Right renal cortex interstitium (tissue), 3 donors: ENCODE measurements around the gene CDH13. TPM values are rescaled to one million over a fixed set of nuclear protein-coding genes. Genes with fewer than 3 reads are reported as not detected.

Source experiments
- DNase-seq, 3 donors: peaks; one replicate each; pipeline ENCODE4 v3.0.0-alpha.2; 2013; ENCODE audit warnings: low read depth in 3 of 3, low spot score in 2 of 3
- polyA plus RNA-seq, 3 donors: library from polyadenylated mRNA; unstranded; fragments of 120-200 nt; gene quantifications; one replicate each; pipeline ENCODE4 v1.2.1, GENCODE V29; 2013; ENCODE audit not compliant: insufficient read length in 3 of 3

The CDH13 gene
- polyA plus RNA-seq, 3 donors, result 9.4 to 16.2 (median 14.7) TPM

DNA sequence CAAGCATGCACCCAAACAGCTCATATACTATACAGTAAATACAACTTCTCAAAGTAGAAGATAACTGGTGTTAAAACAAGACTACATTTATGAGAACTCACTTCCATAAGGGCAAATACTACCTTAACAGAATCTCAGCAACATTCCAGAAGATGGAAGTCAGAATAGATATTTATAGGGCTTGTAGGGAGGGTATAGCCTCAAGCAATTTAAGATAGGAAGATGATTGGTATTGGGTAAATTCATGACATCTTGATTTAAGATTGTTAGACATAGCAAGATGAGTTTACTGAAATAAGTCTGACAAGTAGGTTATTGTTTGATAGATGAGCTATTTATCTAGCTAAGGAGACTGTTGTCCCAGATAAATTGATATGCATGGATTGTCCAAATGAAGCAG is 250.2 kb downstream of the CDH13 start:
- DNase-seq, result no peak

- DNase-seq, result no peak
These were observed 251.7 kb downstream of the CDH13 start for GRCh38 chr16:82878466-82878865.

DNA sequence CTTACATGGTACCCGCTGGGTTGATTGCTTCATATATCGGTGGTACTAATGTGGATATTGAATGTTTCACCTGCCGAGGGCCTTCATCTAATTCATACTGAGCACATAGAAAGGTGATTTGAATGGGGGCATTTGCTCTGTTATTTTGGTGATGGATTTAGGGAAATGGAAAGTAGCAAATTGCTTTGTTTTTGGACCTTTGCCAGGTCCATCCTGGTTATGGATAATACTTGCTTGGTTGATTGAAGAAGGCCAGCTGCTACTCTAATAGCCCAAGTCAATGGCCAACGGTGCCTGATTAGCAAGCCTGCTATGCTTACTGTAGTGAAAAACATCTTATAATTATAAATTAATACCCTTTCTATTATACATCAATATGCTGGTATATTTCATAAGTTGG is 253.6 kb downstream of the CDH13 start:
- DNase-seq, result no peak

DNA sequence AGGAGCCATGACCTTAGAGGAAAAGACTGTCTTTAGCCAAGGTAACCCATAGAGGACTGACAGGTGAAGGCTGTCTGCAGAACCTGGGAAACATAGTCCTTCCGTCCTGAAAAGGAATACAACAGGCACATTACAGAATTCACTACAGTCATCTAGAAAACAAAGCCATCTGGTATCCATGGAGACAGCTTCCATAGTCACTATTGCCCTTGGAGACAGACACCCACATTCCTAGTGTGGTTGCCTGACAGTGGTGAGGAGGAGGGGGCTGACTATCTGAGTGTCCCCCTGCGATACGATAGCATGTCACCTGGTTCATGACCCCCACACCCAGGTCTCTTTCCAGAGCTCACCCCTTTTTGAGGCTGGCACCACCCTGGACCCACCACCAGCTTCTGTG is 254.7 kb downstream of the CDH13 start:
- DNase-seq, result no peak

DNA sequence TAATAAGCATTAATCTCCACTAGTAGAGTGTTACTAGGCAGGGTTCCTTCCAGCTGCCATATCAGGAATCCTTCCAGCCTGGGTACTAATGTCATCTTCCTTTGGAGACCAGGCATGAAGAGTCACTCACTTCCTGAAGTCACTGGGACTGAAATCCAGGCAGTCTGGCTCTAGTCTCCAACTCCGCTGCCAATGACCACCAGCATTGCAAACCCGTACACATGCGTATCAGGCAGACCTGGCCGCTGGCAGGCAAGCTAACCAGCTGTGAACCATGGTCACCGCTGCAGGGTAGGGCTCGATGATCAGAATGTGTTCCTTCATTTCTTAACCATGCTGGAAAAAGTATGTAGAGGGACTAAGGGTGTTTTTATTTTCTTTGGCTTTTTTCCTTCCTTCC is 255.5 kb downstream of the CDH13 start:
- no peak for DNase-seq

GRCh38 chr16:82882982-82883835 is 256.4 kb downstream of the CDH13 start:
- no peak for DNase-seq

DNA sequence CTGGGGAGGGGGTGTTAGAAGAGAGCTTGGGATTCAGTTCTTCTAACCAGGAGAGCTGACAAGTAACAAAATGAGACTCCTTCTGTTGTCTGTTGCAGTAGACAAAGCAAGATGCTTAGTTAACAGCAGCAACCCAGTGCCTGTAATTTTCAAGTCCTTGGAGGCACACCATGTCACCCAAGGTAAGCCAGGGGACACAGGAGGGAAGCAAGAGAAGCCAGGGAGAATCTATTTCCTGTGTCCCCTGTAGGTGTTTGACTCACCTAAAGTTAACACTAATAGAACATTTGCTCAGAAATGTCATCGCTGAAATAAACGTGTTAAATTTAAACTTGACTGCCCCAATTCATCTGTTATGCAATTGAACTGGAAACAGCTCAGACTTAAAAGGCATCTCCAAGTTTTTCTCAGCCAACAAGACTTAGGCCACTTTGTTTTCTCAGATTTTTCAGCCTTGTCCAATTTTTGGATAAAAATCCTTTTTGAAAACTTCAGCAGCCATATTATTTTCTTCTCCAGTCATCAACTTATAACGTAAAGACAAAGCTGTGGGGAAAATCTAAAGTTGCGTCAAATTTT is 257.6 kb downstream of the CDH13 start:
- DNase-seq, result no peak

GRCh38 chr16:82886146-82886545 is 259.4 kb downstream of the CDH13 start:
- no peak for DNase-seq

DNA sequence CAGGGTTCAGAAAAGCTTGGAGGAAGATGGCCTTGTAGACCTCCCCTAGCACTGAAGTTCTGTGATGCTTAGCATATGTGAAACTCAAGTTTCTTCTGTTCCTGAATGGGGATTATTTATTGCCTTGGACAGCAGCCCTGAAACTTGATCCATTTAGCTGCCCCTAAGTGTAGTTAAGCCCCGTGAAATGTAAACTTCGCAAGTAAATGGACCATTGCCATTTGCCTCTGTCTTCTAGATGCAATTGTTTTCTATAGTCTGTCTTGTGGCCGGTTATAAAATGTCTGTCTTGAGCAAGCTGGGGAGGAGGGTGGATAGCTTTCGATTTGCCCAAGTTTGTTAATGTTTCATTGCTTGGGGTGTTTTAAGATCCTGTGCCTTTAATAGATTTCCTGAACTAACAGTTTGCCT is 261.8 kb downstream of the CDH13 start:
- peak; percentile 84 to 87 (median 86) for DNase-seq

DNA sequence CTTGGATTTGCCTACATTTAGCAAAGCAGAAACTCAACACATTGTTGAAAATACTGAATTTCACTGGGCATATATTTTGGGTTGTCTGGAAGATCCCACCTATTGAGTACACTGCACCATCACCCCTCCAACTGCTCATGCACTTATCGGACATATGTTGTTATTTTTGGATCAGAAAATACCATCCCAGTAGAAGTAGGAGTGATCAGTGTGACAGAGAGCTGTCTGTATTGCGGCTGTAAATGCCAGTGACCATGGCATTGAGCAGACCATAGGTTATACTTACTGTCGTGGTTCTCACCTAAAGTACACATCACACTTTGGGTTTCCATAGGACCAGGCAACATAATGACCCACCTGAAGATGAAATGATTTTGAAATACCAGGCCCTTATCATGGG is 264.7 kb downstream of the CDH13 start:
- no peak for DNase-seq

DNA sequence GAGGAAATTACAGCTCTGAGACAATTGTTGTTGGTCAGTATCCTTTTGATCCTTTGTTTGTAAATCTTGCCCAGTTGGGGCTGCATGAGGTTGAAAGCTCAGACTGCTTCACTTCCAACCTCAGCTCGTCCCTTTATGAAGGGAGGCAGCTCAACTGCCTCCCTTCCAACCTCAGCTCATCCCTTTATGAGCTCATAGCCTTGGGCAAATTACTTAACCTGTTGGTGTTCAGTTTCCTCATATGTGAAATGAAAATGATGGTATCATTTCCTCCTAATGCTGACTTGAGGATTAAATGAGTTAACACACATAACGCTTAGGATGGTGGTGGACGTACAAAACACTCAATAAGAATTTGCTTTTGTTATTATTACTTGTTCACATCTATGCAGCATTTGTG is 265.1 kb downstream of the CDH13 start:
- DNase-seq, result no peak

DNA sequence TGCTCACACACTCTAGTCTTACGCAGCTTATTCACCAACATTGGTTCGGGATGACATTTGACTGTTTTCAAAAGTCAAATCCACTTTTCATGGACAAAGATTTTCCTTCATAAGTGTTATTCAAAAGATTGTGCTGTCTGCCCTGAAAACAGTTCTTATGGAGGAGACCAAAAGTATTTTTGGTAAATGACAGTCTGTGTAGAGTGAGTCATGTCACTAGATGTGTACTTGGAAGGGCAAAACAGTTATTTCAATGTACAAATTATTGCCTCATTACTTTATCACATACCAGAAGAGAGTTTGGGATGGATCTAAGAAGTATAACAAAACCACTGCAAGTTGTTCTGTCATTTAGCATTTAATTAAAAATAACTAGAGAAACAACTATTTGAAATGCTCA is 265.6 kb downstream of the CDH13 start:
- no peak for DNase-seq

DNA sequence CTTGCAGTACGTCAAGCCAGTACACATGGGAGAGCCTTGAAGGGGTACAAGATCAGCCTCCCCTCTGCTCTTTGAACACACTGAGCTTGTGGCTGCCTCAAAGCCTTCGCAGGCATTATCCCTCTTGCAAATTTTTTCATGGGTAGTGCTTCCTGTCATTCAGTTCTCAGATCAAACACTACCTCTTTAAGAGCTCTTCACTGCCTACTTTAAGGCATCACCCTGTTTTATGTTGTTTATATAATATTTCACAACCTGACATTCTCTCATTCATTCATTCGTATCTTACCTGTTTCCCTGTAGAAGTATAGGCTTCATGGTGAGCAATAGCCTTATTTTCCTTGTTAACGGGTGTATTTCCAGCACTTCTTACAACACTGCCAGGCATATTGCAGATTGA is 269.1 kb downstream of the CDH13 start:
- DNase-seq, result no peak

GRCh38 chr16:82899006-82899405 is 272.2 kb downstream of the CDH13 start:
- no peak for DNase-seq

DNA sequence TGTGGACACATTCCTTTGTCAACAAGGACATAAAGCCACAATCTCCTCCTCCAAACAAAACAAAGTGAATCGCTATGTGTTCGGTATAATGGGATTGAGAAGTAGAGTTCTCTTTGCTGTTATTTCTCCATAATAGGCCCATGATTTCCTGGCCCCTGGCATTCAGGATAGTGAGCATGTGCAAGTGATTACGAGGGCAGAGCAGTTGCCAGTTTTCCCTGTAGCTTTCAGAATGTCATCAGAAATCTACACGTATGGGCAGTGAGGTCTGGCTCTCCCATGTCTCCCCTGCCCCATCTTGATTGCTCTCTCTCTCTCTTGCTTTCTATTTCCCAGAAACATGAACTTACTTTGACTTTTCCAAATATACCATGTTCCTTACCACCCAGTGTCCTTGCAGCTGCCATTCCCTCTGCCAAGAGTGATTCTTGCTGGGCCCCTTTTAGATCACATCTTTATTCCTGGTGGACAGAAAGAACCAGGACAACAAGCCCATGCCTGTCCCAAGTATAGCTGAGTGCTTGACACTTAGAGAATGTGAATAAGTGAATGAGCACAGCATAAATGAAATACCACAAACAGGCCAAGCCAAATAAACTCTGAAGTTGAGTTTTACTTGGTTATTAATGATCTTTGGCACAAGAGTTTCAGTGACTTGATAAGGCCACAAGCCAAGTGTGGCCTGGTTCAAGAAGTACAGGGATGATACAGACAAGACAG is 273.1 kb downstream of the CDH13 start:
- no peak for DNase-seq

GRCh38 chr16:82900559-82900958 is 273.8 kb downstream of the CDH13 start:
- no peak for DNase-seq

DNA sequence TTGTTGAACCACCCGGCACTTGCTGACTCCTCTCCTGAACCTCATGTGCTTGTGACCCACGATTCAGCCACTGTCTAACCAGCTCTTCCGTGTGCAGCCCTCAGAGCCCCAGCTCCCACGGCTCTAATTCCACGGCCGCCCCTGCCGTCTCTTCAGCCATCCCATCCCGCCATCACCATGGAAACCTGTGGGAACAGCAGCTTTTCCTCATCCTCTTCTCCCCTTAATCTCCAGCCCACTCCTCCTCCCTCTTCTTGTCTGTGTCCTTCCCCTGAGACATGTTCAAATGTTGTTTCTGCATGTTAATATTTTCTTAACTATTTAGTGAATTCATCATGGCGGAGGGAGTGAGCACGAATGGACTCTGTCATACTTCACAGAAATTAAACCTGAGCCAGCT is 285.2 kb downstream of the CDH13 start:
- no peak for DNase-seq

DNA sequence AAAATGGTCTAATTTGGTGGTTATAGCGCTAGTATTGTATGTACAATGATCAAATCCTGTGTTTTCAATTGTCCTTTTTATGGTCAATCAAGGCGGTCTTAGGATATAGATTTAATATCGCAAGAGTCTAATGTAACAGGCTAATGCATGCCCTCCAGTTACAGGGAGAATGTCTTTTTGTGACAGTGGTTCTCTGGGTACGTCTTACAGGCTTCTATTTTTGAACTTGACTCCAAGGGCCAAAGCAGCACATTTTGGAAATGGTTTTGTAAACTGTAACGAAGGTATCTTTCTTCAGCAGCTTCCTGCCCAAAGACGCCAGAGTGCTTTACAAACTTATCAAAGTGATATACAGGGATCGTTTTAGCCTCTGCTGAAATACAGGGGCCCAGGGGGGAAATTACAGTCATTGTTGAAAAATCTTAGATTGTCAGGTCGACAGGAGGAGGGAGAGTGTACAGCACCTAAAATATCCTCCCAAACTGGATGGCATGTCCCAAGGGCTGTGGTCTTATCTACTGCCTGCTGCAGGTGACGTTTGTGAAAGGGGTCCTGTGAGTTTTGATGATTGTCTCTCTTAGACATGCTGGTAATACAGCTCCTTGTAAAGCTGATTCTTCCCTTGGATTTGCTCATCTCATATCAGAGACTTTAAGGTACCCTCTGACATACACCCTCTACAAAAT is 288.5 kb downstream of the CDH13 start:
- DNase-seq, result no peak

DNA sequence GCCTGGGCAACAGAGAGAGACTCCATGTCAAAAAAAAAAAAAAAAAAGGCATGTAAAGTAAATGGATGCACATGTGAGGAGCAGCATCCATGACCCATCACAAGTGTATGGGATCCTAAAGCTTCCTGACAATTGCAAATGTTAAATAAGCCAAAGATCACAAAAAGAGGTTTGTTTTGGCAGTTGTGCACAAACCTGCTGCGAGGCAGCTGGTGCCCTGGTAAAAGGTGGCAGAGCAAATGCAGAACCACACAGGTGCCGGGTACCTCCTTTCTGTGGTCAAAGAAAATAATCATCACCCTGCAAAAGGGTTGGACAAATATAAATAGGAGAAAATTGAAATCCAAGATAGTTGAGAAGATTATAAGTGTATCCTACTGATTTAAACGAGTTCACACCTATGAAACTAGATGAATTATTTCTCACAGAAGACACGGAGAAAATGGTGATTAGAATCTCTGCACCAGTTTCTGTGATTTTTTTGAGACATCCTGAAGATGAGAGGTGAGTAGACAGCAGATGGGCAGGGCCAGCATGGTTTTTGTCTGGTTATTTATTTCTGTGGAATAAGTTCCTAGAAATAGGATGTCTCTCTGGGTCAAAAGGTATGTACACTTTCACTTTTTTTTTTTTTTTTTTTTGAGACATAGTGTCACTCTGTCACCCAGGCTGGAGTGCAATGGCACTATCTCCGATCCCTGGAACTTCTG is 291.3 kb downstream of the CDH13 start:
- no peak for DNase-seq

GRCh38 chr16:82924075-82924854 is 297.5 kb downstream of the CDH13 start:
- no peak for DNase-seq
